ENCODE results near the gene MICAL1.
A peak's percentile ranks its signal among the peaks of the same experiment; 100 is the strongest.

DNA sequence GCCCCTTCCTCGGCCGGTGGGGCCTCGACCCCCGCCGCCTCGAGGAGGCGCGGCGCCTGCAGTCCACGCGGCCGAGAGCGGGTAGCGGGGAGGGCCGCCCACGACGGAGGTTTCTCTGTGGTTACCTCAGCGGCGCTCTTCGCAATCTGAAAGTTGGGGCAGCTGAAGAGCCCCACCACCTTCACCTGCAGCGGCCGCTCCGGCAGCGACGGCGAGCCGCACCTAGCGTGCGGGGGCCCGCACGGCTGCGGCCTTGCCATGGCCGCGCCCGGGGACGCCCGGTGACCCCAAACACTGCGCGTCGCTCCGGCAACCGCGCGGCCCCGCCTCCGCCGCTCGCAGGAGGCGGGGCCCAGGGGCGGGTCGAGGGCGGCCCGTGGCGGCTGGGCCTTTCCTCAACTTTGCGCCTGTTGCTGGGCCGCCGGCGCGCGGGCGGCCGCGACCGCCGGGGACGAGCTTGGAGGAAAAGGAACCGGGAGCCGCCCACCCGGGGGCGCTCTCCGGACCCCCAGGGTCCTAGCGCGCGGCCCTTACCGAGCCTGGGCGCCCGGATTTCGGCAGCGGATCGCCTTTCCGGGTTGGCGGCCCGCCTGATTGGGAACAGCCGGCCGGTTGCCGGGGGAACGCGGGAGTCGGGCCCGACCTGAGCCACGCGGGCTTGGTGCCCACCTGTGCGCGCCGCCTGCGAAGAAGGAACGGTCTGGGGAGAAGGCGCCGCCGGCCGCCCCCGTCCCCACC lies 15.1 kb downstream of the MICAL1 start, which contains the start of the genes PPIL6 and SMPD2:
- peak in 4 of 6 experiments; percentile 12 to 32 (median 28) for TF ChIP-seq CTCF (IDR thresholded peaks at IDR 0.05)
- peak; percentile 50 to 85 for TF ChIP-seq POLR2A (IDR thresholded peaks at IDR 0.05)

Measured in thyroid gland (tissue), 4 donors.